Hematopoietic multipotent progenitor cell treated with erythropoietin and hydrocortisone succinate and interleukin-3 and kit ligand, for 6 days (in vitro differentiated cells): ENCODE measurements around the gene RSPH1.
"Not testable (repeated sequence)": the region's sequence is repeated elsewhere in the genome, so short reads cannot be mapped to it uniquely, and the experiment has no call there.

ENCODE experiments used
- DNase-seq: peaks from one replicate; pipeline ENCODE4 v3.0.0-alpha.2; 2015

RSPH1 gene

DNA sequence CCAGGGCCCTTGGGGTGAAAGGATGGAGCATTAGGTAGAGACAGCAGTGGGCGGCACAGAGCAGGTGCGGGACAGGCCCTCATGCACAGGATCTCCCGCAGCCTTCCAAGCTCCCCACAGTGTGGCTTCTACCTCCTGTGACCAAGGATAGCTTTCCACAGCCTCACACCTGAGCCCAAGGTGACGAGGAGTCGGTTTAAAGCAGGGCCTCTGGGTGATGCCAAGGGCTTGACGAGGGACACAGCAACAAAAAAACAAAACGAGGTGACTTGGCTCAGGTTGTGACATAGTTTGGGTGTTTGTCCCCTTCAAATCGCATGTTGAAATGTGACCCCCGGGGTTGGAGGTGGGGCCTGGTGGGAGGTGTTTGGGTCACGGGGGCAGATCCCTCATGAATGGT lies 15.3 kb downstream of the RSPH1 start:
- no peak for DNase-seq

DNA sequence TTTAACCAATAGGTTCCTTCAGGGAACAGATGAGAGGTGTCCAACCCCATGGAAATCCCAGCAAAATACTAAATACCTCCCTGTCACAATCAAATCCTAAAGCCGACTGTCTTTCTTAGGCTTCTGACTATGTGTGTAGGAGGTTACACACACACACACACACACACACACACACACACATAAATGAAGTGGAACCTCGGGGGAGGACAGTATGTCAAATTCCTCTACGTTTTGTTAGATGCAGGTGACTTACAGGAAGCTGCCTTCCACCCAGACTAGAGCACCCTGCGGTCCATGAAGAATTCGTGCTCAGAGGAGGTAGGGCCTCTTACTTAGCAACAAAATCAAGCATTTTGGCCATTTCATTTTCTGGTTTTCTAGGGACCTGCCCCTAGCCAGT lies 16.4 kb downstream of the RSPH1 start:
- DNase-seq = no peak

DNA sequence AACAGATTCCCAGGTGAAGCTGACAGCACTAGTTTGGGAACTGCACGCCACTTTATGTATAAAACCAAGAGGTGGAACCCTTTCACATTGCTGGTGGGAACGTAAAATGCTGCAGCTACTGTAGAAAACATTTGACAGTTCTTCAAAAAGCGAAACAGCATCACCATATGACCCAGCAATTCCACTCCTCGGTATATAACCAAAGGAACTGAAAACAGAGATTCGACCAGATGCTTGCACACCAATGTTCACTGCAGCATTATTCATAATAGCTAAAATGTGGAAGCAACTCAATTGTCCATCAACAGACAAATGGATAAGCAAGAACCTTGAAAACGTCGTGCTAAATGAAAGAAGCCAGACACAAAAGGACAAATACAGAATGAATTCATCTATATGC lies 17.5 kb downstream of the RSPH1 start:
- no peak for DNase-seq

DNA sequence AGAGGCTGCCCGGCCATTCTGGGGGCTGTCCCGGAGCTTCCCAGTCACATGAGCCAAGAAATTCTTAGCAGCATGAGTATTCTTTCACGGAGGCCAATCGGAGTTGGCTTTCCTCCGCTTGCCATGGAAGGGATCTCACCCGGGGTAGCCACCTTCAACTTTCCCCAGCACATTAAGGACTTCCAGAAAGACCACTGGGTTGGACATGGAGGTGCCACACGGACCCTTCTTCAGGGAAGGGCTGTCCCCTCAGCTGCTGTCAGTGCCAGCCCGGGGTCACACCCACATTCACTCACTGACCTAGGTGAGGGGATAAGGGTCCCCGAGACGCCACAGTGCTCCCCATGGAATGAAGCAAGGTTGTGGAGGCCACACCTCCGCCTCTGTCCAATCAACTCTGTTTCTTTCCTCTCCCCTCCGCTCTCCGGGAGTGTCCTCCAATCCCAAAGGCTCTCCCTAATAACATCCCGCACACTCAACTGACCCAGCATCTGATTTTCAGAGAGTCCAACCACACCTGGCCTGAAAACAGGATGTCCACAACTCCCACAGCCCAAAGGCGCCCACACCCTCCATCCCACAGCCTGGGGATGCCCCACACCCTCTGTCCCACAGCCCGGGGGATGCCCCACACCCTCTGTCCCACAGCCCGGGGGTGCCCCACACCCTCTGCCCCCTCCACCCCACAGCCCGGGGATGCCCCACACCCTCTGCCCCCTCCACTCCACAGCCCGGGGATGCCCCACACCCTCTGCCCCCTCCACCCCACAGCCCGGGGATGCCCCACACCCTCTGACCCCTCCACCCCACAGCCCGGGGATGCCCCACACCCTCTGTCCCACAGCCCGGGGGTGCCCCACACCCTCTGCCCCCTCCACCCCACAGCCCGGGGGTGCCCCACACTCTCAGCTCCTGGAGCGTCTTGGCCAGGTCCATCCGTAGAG lies 19.4 kb downstream of the RSPH1 start:
- DNase-seq = no peak

DNA sequence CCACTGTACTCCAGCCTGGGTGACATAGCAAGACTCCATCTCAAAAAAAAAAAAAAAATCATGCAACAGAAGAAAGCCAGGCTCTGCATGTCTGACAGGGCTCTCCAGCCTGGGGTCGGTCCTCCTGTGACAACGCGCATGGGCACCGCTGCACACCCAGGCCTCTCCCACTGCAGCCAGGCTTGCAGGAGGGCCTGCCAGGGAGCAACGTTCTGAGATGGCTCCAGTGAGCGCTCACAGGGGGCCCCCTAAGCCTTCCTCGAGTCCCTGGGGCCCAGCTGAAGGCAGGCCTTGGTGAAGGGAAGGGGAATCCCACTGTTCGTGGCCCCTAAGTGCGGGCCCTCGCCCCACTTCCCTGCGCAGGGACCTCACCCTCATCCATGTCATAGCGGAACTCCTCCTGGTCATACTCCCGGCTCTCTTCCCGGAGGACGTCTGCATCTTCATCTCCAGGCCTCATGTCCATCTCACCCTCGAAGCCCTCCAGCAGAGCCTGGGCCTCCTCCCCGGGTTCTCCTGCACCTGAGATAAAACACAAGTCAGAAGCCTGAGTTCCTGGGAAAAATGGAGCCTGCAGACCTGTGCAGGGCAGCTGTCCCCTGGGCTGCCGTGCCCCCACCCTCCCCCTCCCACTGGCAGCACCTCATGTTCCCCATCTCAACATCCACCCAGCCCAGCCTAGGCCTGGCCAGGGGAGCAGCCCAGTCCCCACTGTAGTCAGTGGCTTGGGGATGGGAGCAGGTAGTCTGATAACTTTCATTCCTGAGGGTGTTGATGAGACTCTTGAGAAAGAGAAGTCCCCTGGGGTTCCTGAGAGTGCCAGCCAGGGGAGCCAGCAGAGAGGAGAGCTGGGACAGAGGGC lies 20.3 kb downstream of the RSPH1 start:
- DNase-seq = no peak

DNA sequence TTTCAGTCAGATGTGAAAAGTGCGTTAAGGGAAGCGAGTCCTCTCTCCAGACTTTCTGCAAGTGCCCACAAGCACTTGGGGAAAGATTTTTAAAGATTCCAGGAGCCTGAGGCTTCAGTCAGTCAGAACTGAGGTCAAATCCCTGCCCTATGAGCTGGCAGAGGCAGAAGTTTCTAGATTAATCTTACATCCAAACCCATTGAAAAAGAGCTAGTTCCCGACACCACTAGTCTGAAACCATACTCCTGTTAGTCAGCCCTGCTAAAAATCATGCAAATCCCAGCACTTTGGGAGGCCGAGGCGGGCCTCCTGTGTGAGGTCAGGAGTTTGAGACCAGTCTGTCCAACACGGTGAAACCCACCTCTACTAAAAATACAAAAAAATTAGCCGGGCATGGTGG lies 21.0 kb downstream of the RSPH1 start:
- no peak for DNase-seq

DNA sequence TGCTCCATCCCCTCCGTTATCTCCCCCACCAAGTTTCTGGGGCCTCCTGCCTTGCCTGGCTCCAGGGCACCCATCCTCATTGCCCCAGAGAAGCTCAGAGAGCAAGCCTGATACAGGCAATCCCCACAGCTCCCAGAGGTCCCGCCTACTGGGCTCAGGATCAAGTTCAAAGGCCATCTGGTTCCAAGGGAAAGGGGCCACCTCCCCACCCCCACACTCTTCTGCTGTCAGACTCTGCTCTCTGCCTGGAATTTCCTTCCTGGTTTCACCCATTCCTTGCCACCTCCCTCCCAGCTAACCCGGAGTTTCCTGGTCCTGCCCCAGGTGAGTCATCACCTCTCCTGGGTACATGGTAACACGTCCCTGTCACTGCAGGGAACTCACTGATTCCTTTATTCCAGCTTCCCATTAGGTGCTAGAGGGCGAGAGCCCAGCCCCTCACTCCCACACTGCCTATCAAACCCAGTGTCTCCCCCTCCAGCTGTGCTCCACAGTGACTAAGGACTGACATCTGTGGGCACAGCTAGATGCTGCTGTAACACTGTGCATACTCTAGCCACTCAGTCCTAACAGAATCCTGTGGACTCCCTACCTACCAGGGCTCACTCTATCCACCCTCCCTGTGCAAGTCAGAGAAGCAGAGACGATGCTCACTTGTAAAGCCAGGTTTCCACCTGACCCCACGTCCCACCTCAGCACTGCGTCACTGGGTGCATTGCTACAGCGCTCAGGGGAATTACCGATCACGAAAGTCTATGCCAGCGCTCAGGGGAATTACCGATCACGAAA lies 21.8 kb downstream of the RSPH1 start:
- no peak for DNase-seq

DNA sequence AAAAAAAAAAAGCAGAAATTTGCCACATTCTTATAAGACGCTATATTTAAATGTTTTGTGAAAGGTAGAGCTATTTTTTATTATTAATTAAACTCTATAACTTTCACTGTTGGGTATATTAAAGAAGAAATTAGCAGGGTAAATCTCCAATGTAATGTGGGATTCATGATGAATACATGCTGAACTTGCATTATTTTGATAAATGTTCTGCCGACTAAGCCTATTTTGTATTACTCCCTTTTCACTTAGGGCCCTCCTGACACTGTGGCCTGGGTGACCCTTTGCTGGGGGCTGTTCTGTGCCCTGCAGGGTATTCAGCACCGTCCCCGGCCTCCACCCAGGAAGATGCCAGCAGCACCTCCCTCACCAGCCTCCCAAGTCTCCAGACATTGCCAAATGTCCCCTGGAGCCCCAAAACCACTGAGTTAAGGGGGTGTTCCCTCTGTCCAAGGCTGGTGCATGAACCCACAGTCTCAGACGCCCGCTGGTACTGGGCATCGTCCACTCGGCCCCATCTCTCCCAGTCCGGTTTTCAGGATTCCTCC lies 22.5 kb downstream of the RSPH1 start:
- no peak for DNase-seq

DNA sequence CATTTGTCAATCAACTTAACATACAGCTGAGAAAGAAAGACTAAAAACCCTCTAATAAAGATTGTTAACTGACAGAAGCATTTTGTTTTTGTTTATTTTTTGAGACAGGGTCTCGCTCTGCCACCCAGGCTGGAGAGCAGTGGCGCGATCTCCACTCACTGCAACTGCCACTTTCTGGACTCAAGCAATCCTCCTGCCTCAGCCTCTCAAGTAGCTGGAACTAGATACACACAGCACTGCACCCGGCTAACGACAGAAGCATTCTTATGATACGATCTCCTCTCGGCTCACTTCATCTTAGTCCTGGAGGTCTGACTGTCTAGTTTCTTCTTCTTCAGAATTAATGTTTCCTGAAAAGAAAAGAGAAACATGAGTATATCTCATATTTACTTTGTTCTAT lies 23.5 kb downstream of the RSPH1 start:
- no peak for DNase-seq

DNA sequence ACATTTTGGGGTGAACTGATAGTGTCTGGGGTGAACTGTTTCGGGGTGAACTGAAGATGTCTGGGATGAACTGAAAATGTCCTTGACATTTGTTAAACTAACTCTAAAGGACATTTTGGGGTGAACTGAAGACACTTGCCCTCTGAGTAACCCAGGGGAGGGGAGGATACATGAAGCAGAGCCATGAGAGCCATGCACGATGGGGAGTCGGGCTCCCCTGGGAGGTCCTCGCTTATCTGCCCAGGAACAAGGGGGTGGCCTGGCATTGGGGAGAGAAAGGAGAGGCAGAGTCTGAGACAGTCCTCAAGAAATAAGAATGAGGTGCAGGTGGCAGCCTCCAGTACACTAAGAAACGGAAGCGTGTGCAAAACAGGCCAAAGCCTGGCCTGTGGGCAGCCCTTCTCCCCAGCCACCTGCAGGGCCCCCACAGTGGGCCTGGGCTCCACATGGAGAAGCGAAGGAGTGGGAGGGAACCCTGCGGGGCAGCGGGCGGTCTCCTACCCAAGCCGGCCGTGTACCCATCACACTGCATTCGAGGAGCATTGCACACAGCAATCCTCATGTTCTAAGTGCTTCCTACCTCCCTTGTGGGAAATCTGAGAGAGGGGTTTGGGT lies 24.2 kb downstream of the RSPH1 start:
- no peak for DNase-seq

DNA sequence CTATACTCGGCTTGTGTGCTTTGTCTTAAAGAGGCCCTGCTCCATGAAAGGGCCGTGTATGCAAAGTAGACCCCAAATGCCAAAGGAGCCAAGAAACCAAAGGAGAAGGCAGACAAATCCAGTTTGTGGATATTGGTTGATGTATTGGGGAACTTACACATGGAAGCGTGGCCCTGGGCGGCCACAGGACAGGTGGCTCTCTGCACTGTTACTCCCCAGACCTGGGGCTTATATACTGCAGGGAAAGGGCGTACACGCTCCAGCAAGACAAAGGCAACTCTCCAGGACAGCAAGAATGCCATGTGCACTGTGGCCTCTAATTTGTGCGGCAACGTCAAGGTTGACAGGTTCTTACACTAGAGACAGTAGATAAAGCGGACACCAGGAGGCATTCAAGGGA lies 24.8 kb downstream of the RSPH1 start:
- DNase-seq = no peak

DNA sequence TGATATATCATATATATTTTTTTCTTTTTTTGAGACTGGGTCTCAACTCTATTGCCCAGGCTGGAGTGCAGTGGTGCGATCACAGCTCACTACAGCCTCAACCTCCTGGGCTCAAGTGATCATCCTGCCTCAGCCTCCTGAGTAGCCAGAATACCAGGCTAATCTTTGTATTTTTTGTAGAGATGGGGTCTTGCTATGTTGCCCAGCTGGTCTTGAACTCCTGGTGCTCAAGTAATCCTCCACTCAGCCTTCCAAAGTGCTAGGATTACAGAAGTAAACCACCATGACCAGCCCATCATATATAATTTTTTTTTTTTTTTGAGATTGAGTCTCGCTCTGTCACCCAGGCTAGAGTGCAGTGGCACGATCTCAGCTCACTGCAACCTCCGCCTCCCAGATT lies 26.3 kb downstream of the RSPH1 start:
- DNase-seq = not testable (repeated sequence)

DNA sequence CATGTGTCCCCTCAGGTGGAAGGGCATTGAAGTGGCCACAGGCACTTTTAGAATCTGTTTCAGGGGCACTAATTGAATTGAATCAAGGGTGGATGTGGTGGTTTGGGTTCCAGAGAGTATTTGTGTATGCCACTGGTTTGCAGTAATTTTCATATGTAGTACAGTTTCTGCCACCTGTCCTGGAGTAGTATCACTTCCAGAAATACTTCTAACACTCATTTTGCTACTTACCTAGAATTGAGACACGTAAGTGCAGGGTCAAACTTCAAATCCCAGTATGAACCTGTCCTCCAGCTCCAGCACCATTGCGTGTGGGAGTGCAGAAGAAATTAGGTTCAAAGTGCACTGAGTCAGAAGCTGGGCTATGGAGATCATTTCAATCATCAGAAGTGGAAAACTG lies 26.8 kb downstream of the RSPH1 start:
- DNase-seq = no peak

DNA sequence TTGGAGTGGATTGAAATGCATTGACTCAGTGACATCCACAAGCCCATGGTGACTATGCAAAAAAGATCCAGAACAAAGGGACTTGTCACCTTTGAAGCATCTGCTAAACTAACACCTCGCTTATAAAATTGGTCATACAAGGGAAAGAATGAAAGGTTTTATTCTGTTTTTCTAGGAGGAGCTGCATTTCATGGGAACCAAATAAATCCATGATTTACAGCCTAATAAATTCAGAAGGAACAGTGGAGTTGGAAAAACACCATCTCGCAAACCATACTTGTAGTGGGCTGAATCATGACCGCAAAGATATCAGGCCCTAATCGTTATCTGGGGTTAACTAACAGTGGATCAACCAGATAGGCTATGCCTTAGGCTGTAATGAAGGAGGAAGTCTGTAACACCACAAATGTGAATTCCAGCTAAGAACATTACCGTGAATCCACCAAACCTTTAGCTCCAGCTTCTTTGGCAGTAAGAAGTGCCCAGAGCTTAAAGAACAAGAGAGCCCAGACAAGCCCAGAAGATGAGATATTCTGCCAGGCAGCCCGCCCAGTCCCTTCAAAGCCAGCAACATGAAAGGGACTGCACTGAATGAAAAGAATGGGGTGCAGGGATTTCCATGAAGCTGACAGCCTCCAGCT lies 27.4 kb downstream of the RSPH1 start:
- peak; percentile 66 for DNase-seq

DNA sequence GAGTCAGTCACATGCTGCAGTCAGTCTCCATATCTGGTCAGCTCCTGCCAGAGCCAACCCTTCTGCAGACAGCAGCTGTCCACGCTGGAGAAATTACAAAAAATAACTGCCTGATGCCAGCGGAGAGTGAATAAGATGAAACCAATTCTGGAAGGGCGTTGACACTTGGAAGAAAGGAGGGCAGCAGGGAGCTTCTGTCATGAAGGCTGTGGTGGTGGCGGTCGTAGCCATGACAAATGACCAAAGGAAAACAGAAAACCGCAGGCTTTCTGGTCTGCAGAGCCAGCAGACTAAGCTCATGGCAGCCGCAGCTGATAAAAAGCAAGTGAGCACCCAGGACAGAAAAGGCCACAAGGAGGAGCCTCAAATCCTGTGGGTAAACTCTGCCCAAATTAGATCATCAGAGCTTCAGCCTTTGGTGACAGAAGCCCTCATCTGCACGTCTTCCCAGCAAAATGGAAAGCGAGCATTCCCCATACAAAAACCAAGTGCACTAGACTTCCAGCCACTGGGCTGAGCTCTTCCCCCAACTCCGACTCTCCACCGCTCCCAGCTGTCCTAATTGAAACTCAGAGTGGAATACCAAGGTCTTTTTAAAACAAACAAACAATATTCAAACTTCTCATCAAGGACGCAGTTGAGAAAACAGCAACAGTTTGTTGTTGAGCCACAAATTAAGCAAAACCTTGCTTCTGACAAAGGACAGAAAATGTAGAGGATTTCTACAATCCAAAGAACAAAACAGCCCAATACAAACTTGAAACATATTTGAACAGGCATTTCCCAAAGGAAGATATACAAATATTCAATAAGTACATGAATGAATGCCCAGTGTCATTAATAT lies 28.7 kb downstream of the RSPH1 start:
- peak; percentile 93 for DNase-seq

DNA sequence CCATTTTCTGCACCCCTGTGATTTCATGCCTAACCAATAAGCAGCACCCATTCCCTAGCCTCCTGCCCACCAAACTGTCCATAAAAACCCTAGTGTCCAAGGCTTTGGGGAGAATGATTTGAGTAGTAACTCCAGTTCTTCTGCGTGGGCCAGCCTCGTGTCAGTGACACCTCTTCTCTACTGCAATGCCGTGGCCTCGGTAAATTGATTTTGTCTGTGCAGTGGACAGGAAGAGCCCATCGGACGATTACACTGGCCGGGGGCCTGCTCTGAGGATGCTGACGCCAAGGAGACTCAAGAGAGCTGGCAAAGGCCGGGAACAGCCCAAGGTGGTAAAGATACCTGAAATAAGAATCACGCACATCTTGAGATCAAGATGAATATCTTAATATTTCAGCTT lies 29.3 kb downstream of the RSPH1 start:
- DNase-seq = no peak

DNA sequence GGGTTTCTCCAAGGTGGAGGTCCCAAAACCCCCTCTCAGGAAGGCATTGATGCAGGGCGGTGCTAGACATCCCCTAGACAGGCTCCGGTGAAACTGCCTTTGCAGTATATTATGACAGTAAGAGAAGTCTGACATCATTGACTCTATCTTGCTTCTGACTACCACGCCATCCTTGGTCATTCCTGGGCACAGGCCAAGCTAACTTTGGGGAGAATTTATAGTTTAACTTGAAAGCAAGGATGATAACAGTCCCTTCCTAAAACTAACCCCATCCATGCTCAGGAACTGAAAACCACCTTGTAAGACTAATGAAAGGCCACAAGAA lies 30.3 kb downstream of the RSPH1 start:
- no peak for DNase-seq

DNA sequence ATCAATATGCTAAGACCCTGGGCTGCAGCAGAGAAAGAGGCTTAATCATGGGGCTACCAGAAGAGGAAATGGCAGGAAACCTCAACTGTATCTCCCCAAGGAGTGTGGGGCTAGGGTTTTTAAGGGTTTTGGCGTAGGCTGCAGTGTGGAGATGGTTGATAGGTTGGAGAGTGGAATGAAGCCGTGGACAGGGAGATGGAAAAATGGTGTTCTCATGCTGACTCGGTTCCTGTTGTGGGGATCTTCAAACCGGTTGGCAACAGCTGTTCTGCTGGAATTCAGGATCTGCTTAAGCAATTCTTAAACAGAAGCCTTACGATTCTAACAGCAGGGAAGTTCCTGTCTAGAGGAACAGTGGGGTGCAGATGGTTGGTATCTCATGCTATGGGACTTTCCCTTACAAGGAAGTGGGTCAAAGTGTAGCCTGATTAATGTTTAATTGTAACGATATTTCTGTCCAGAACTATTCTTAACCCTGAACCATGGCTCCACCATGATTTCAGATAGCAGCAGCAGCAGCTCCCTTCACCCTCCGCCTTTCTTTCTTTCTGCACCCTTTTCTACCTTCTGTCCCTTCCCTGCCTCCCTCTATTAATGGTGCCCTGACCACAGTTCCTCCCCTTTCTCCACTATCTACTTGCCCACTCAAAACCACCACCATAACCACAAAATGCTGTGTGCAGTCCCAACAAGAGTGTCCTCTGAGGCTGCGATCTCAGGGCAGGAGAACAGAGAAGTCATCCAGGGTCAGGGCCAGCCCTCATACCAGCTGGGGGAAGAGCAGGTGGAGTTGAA lies 30.8 kb downstream of the RSPH1 start:
- DNase-seq = peak; percentile 91

DNA sequence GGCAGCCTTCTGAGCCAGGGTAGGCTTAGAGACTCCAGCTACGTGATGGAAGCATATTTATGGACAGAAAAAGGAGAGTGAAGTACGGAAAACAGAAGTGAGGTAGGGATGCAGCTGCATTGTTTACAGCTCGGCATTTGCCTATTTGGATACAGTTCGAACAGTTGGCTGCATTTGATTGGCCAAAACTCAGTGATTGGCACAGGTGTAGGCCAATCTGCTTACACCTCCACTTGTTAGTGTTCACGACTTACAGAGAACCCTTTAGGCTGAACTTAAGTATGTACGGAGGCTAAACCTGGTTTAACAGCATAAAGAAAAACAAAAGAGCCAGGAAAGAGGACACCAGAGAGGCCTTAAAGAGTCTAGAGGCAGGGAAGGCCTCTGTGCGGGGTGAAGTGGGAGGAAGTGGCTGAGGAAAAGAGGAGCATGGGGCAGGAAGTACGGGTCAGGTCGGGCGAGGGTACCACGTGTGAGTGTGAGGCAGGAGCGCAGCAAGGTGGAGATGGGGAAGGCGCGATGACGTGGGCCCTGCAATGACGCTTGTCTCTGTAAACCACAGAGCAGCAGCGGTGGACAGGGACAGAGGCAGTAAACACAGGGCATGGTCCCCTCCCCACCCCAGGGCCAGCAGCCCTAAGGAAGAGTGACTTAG lies 32.0 kb downstream of the RSPH1 start:
- DNase-seq = peak; percentile 67
